OCI-LY1 (cell line): ENCODE data around the gene LRP5.

ENCODE experiments used
- CTCF ChIP-seq: fragments of 200-600 bp; sonication (generic), shearing (Covaris generic); IDR thresholded peaks from 2 replicates; pipeline ENCODE4 v1.5.1; 2017; ENCODE audit warnings: mild to moderate bottlenecking, antibody characterized with exemption, low read length, moderate library complexity, mixed read lengths
- EZH2 ChIP-seq: fragments of 200-600 bp; sonication (generic), shearing (Covaris generic); IDR thresholded peaks from 2 replicates; pipeline ENCODE4 v1.8.0; 2017; ENCODE audit warnings: borderline replicate concordance, mixed run types, mild to moderate bottlenecking, antibody characterized with exemption, low read length, moderate library complexity, mixed read lengths

- TF ChIP-seq EZH2 (no peak), CTCF (no peak)
Measured at GRCh38 chr11:68358416-68358815, 46.0 kb downstream of the LRP5 start.
